Retinal pigment epithelial cell (primary cell): ENCODE data around the gene TNFRSF8.

Experiments
- DNase-seq: peaks from one replicate; pipeline ENCODE4 v3.0.0-alpha.2; 2010; ENCODE audit warnings: low read depth
- H3K4me3 ChIP-seq: 2 replicates; pipeline ENCODE4 v1.5.1; 2011; ENCODE audit warnings: mild to moderate bottlenecking, low read length, control low read depth, moderate library complexity
- TF ChIP-seq, protein P1 (sequence below): conservative IDR thresholded peaks from 2 replicates; pipeline ENCODE4 v1.5.1; 2011; ENCODE audit warnings: low read depth, low read length, control low read depth, inconsistent platforms

TNFRSF8 gene

DNA sequence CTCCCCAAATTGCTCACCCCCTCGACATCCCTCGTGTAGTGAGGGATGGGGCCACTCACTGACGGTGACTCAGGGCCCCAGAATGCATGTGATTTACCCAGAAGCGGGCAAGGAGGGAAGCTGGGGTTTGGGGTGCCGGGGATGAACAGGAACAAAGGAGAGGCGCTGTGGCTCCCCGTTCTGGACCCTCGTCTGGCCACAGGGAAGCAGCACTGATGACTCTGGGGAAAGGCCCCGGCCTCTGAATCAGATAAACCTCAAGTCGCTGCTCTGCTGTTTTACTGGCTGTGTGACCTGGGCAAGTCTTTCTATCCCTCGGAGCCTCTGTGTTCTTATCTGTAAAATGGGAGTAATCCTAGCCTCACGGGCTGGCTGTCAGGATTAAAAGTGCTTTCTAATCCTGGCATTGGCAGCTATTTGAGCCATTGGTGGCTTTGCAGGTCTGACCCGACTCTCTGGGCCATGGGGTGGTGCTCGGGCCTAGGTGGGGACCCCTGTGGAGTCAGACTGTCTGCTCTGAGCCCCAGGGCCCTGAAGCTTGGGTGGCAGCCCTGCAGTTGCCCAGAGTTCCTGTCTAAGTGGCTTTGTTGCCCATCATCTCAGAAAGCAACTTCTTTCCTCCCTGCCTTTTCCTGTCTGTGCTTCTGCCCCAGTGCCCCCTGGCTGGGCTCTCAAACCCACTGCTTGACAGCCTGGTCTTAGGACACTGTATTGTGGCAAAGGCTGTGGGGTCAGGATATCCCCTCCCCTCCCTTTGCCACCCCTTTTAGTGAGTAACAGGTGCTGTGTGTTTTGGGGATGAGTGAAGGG lies 109.1 kb downstream of the TNFRSF8 start:
- no peak overlapping the region for H3K4me3 ChIP-seq

GRCh38 chr1:12173041-12173509 lies 110.0 kb downstream of the TNFRSF8 start:
- TF ChIP-seq, protein P1, sequence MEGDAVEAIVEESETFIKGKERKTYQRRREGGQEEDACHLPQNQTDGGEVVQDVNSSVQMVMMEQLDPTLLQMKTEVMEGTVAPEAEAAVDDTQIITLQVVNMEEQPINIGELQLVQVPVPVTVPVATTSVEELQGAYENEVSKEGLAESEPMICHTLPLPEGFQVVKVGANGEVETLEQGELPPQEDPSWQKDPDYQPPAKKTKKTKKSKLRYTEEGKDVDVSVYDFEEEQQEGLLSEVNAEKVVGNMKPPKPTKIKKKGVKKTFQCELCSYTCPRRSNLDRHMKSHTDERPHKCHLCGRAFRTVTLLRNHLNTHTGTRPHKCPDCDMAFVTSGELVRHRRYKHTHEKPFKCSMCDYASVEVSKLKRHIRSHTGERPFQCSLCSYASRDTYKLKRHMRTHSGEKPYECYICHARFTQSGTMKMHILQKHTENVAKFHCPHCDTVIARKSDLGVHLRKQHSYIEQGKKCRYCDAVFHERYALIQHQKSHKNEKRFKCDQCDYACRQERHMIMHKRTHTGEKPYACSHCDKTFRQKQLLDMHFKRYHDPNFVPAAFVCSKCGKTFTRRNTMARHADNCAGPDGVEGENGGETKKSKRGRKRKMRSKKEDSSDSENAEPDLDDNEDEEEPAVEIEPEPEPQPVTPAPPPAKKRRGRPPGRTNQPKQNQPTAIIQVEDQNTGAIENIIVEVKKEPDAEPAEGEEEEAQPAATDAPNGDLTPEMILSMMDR = no peak
- no peak overlapping the region for H3K4me3 ChIP-seq
- DNase-seq = no peak

More for the DNA sequence above, 109.1 kb downstream of the TNFRSF8 start:
- TF ChIP-seq, protein P1 = no peak
- no peak for DNase-seq

DNA sequence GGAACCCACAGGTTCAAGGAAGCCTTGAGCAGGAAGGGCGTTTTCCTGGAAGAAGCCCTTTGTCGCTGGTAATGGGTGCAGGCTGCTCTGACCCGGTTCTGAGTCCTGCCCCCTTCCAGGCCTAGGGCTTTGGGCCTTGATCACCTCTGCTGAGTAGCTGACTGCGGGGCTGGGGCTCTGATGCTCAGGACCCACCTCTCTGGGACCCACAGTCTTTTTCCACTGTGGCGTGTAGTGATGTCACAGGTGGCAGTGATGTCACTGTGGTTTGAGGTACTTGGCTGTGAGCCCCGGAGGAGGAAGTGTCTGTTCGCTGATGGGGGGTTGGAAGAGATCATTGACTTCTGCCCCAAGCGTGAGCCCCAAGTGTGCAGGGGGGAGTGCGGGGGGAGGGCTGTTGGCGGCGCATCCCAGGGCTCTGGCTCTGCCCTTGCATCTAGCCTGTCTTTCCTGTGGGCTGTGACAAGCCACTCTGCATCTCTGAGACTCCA lies 110.6 kb downstream of the TNFRSF8 start:
- no peak for DNase-seq
- H3K4me3 ChIP-seq = no peak overlapping the region
- TF ChIP-seq, protein P1 = no peak

- DNase-seq = no peak
- no peak overlapping the region for H3K4me3 ChIP-seq
- TF ChIP-seq, protein P1 = no peak
Measured at GRCh38 chr1:12174924-12175810, 112.1 kb downstream of the TNFRSF8 start.

GRCh38 chr1:12176298-12177118 lies 113.4 kb downstream of the TNFRSF8 start:
- TF ChIP-seq, protein P1 = no peak
- no peak for DNase-seq
- H3K4me3 ChIP-seq = no peak overlapping the region

DNA sequence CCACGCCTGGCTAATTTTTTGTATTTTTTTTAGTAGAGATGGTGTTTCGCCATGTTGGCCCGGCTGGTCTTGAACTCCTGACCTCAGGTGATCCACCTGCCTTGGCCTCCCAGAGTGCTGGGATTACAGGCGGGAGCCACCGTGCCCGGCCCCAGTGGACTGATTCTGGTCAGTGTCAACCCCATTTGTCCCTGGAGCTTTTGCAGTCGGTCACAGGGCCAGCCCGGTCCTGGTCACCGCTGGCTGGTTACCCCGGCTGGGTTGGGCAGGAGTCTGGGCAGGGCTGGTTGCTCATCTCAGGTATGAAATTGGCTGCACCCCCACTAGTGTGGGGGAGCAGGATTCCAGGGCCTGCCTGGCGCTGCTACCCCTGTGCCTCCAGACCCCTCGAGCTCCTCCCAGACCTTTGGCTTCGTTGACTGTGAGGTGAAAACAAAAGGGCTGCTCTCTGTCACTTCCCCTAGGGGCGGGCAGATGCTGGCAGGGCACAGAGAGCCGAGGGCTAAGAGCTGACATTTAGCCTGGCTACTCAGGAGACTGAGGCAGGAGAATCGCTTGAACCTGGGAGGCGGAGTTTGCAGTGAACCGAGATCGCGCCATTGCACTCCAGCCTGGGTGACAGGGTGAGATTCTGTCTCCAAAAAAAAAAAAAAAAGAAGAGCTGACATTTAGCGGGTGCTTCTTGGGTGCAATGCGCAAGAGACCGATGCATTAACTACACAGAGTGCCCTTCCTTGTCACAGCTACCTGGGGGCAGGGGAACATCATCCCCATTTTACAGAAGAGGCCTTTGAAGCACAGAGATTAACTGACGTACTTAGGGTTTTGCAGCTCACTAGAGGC lies 114.3 kb downstream of the TNFRSF8 start:
- no peak overlapping the region for H3K4me3 ChIP-seq
- DNase-seq = no peak
- TF ChIP-seq, protein P1 = no peak
